Measurements from ENCODE around the gene DMBX1.

GRCh38 chr1:46450160-46450517 is 39.5 kb upstream of the DMBX1 start:
- TF ChIP-seq POLR2A (IDR thresholded peaks at IDR 0.05), result no peak
- TF ChIP-seq CTCF (IDR thresholded peaks at IDR 0.05), result no peak
